NB4 (cell line): ENCODE measurements around the gene IMP4.

ENCODE experiments used
- DNase-seq: peaks from one replicate; pipeline ENCODE4 v3.0.0; 2010; ENCODE audit warnings: low read depth
- H3K4me3 ChIP-seq: one replicate; pipeline ENCODE4 v1.5.1; 2011; ENCODE audit warnings: mild to moderate bottlenecking, low read depth, low read length, moderate library complexity
- CTCF ChIP-seq: IDR thresholded peaks from one replicate; pipeline ENCODE4 v1.5.1; 2012; ENCODE audit warnings: low read depth, low read length
- MAX ChIP-seq: IDR thresholded peaks from 2 replicates; pipeline ENCODE4 v1.6.1; 2011; ENCODE audit warnings: low read depth, low read length
- MYC ChIP-seq: IDR thresholded peaks from 2 replicates; pipeline ENCODE4 v1.6.1; 2011; ENCODE audit warnings: low read depth, low read length
- POLR2A ChIP-seq: IDR thresholded peaks from 2 replicates; pipeline ENCODE4 v1.6.1; 2011; ENCODE audit warnings: mild to moderate bottlenecking; ENCODE audit not compliant: insufficient read length; ENCODE audit errors: extremely low read depth

IMP4 gene

DNA sequence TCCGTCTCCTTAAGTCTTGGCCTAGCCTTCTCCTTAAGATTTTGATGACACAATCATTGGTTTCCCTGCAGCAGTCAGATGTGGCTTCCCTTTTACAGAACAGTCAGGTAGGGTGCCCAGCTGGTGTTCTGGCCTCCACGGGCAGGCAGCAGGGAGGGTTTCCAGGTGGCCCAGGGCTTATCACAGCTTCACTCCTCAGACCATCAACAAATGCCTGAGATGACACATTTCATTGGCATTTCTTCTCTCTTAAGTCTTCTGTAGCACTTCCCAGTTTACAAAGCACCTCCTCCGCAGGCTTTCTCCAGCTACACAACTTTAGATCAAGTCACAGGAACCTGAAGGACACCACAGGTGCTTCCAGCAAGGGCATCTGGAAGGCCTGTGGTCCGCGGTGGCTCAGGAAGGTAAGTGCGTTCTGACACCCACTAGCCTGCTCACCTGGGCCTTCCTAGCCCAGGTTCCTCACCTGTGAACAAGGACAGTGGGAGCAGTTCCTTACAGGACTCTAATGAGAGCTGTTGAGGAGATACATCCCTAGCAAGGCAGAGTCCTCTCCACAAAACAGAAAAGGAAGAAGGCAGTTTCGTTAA is 50.7 kb downstream of the IMP4 start:
- H3K4me3 ChIP-seq, result no peak overlapping the region
- TF ChIP-seq CTCF (no peak), MAX (no peak), POLR2A (no peak), MYC (no peak)
- no peak for DNase-seq
